Cerebellar nuclear complex (tissue), 1 donor: Measurements from ENCODE around the gene CNPY1.

ENCODE experiments used
- DNase-seq, 2 experiments: peaks; one replicate each; lab custom pipeline; 2025; lab: John Stamatoyannopoulos, UW

The CNPY1 gene

DNA sequence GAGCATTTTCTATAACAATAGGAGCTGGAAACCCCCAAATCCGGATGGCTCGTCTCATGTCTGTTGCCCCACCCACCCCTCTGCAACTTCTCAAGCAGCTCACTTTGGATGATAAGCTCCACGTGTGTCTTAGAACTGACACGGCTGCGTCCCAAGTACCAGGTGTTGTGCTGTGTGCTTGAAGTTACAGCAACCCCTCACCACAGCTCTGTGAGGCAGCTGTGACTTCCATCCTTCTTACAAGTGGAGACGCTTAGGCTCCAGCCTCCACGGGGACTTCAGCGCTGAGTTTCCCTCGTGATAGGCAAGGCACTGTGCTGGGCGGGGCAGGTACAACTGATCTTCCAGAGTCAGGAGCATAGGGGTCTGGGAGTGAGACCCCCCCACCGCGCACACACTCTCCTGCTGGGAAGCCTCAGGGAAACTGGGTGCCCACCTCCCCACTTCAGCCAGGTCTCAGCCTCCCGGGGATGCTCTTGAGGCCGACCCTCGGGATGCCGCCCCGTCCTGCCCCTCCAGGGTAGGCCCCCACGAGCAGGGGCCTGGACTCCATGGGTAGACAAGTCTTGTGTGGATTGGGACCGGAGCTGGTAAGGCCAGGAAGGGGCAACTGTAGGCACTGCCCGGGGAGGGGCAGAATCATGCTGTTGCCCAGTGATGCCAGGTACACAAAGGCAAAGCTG is 57.1 kb downstream of the CNPY1 start:
- DNase-seq, result no peak

DNA sequence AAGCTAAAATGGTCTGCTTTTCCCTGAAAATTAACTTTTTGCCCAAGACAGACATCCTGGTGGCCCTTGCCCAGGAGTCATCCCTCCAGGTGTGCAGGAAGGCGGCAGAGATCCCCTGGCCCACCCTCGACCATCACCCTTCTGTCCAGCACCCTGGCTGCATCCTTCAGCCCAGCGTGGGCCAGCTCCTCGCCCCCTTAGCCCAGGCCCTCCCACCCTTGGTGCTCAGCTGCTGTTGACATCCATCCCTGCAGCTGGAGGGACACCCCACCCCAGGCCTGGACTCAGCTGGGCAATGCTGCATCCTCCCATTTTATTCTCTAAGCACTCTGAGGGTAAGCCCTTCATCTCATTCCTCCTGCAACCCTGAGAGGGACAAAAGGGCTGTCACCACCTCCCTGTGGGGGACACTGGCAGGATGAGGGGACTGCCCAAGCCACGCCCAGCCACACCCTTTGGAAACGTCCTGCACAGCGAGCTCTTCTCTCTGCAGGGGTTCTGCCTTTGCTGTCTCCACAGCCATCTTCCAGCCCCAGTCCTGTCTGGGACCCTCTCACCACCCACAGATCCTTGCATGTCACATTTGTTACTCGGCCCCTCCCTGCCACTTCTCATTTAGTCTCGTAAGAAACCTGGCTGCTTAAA is 57.8 kb downstream of the CNPY1 start:
- no peak for DNase-seq

GRCh38 chr7:155487509-155488482 is 58.6 kb downstream of the CNPY1 start:
- no peak for DNase-seq

DNA sequence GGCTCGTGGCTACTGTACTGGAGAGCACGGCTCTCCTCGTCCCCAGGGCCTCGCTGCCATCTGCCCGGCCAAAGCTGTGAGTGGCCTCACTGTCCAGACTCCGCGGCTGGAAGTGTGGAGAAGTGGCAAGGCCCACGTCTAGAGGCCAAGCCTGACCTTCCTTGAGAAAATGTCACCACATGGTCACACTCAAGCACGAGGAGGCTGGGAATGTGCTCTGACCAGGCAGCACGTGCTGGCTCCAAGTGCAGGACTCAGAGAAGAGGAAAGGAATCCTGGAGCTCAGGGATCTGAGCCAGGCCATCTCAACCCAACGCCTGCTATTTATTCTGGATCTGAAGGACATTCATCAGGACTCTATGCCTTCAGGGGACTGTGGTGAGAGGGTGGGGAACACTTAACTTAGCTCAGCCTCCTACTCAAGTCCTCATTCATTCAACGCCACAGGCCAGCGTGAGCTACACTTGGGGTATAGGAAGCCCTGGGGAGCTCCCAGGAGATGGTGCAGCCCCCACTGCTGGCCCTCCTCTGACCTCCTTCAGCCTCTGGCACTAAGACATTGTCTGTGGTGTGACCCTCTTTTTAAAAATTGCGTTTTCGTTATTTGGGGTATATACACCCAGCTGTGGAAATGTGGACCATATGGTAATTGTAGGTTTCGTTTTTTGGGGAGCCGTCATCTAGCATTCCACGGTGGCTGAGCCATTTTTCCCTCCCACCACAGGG is 59.4 kb downstream of the CNPY1 start:
- no peak for DNase-seq

DNA sequence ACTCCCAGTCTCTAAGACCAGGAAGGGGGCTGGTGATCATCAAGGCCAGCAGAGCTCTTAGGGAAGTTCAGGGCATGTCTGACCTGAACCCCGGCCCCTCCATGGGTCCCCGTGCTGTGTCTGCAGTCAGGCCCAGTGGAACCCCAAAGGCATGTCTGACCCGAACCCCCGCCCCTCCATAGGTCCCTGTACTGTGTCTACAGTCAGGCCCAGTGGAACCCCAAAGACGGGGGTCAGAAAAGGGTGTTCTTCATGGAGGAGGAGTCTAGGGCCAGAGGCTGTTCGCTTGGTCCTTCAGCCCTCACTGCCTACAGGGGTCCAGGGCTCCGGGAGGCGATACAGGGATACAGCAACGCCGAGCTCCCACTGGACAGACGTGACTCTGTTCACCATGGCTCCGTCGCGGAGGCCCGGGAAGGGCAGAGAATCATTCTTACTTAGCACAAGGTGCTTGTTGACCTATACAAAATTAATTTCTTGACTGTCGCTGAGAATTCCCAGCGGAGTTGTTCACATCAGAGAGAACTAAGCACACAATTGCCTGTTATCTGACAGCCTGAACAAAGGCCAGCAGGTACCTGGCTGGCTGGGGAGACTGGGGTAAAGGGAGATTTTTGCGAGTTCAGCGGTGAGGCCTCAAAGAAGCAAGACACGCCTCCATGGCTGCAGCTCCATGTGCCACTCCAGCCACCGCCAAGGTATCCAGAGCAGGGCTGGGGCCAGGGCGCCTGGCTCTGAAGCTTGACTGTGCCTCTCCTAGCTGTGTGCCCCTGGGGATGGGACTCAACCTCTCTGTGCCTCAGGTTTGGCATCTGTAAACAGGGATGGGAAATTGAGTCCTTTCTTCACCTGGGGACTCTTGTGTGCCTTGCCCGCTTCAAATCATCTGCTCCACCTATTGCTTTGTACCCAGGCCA is 61.6 kb downstream of the CNPY1 start:
- no peak for DNase-seq

- DNase-seq, result no peak
These were observed 62.5 kb downstream of the CNPY1 start for GRCh38 chr7:155483868-155484325.

DNA sequence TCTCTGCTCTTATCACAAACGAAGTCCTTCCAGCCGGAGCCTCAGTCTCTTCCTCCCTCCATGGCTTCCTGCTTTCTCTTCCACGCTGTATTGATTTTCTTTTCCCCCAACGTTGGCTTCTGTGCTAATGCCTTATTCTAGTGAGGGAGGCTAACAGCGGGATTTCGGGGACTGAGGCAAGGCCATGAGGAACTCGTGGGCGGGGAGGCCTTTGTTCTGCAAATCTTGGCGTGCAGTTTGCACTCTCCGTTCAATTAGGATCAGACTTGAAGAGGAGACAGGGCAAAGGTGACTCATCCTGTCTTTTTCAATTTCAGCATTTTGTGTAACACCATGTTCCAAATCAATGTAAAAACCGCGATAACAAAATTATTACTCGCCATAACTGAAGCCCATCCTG is 63.1 kb downstream of the CNPY1 start:
- no peak for DNase-seq

GRCh38 chr7:155482511-155483183 is 63.7 kb downstream of the CNPY1 start:
- no peak for DNase-seq

DNA sequence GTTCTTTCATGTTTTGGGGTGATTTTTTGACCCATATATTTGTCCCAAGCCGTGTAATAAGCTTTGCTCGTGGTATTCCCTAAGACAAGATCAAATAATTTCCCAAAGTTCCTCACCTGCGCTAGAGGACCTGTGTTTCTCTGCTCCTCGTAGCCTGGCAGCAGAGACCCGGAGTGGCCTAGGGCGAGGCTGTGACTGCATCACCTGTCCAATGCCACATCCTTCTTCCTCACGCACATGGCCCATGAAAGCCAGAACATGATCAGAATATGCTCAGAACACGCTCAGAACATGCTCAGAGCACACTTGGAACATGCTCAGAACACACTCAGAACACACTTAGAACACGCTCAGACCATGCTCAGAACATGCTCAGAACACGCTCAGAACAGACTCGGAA is 64.6 kb downstream of the CNPY1 start:
- DNase-seq, result no peak

DNA sequence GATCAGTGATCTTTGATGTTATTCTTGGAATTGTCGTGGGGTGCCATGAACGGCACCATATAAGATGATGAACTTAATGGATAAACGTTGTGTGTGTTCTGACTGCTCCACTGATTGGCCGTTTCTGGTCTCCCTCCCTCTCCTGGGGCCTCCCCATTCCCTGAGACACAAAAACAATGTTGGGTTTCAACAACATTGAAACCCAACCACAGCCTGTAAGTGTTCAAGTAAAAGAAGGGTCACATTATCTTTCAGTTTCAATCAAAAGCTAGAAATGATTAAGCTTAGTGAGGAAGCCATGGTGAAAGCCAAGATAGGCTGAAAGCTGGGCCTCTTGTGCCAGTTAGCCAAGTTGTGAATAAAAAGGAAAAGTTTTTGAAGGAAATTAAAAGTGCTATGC is 68.9 kb downstream of the CNPY1 start:
- no peak for DNase-seq

DNA sequence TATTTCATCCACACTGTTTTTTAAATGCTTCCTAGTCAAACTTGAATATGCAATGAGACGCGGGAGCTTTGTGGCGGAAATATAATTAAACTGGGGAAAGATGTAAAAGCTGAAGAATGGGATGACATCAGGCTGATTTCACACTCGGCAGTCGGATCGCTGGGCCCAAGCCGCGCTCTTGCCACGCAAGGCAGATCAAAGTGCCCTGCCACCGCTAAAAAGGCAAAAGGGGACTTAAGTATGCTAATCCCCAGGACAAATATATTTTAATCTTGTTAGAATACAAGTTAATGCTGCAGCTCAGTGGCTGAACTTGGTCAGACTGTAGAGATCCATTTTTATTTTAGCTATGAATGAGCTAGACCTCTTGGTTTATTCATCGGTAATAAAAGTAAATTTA is 74.6 kb downstream of the CNPY1 start:
- DNase-seq, result no peak

DNA sequence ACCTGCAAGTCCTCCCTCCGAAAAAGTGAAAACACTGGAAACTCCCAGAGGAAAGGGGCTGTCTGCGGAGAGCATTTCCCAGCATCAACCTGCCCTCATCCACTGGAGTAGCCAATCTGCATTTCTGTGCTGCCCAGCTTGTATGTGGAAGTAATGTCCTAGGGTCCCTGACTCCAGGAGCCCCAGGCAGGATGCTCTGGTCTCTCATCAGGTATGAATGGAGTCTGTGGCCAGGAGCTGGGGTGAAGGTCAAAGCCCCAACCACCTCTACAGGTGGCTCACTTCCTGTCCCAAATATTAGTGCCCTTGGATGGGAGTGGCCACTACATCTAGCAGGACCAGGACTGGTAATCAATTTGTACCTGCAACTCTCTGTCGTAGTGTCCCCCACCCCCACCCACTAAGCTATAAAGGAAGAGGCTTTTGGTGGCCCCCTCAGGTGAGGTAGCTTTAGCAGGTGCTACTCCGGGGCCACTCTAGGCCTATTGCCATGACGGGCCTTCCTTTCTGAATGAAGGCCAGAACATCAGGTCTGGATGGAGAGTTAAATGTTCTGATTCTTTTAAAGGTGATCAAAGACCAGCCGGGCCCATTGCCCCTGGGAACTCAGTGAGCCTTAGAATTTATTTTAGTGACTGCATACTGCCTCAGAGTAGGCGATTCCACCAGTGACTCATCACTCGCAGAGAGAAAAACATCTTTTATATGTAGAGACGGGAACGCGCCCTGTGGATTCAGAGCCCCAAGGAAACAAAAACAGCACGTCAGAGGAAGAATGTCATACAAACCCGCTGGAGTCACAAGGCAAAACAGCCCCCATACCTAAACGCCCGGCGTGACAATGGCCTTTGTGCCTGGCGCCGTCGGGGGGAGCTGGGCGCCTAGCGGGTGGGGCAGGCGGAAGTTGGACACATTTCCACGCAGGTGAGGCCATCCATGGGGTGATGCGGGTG is 75.4 kb downstream of the CNPY1 start:
- DNase-seq, result no peak

DNA sequence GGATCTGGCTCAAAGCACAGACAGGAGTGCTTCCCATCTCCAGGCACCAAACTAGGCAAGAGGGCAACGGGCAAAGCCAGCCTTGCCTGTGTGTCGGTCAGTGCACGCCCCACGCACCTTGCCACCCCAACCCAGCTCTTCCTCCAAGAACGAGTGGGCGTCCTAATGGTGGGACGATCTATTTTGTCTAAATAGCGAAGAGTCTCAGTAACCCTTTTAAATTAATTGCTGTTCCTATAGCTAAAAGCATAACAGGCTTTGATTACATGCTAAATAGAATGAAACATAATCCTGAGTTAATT is 76.2 kb downstream of the CNPY1 start:
- no peak for DNase-seq

- DNase-seq, result no peak
These were observed 76.8 kb downstream of the CNPY1 start for GRCh38 chr7:155469311-155470185.

GRCh38 chr7:155468785-155469148 is 77.6 kb downstream of the CNPY1 start:
- no peak for DNase-seq

DNA sequence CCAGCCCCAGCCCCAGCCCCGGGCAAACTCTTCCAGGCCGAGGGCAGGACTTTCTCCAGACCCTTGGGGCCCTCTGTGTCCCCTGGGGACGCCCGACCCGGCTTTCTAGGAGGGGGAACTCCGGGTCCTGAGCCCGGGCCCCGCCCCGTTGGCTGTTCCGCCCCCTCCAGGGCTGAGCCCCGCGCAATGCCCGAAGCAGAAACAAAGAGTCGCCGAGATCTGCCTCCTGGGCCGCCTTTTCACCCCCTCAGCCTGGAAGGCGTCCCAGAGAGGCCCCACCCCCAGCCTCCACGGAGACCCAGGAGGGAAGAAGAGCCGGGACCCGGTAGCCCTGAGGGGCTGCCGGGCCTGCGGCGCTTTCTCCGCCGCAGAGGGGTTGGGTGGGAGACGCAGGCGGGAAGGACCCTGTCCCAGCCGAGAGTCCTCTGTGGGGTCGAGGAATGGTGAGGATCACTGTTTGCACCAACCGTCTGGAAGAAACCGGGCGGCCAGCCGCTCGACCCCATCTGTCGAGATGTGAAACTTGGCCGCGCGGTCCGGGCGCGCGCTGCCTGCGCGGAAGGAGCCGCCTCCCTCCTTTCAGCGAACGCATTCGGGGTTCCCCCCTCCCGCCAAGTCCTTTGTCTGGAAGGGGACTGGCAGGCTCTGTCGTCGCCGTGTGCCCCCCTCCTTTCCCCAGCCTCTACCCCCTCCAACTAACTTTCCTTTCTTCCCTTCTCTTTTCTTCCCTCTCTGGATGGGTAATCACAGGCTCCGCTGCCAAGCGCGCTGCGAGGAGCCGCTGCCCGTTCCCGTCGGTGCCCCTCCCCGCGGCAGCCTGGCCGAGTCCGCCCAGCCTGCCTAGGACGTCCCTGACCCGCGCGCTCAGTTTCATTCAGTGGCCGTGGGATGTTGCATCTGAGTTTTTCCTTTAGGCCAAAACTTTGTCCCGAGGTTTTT is 78.2 kb downstream of the CNPY1 start:
- no peak for DNase-seq
